Keratinocyte (primary cell): ENCODE results near the gene LAS1L.

ENCODE experiments used
- EZH2 ChIP-seq: IDR thresholded peaks from one replicate; pipeline ENCODE4 v1.6.1; 2012; ENCODE audit warnings: inconsistent platforms, mild to moderate bottlenecking, low read length, moderate library complexity
- TF ChIP-seq, protein P1 (sequence below), 3 experiments: IDR thresholded peaks in 1 of 3; conservative IDR thresholded peaks in 1 of 3; optimal IDR thresholded peaks in 1 of 3; 2 replicates in 2 of 3; 3 replicates in 1 of 3; pipeline versions ENCODE3 to v1.5.1; 2011; ENCODE audit warnings: low read length in 3 of 3, mild to moderate bottlenecking in 3 of 3, moderate library complexity in 2 of 3, control low read depth in 1 of 3, inconsistent platforms in 1 of 3; ENCODE audit not compliant: insufficient read depth in 2 of 3; ENCODE audit errors: extremely low read depth in 1 of 3

DNA sequence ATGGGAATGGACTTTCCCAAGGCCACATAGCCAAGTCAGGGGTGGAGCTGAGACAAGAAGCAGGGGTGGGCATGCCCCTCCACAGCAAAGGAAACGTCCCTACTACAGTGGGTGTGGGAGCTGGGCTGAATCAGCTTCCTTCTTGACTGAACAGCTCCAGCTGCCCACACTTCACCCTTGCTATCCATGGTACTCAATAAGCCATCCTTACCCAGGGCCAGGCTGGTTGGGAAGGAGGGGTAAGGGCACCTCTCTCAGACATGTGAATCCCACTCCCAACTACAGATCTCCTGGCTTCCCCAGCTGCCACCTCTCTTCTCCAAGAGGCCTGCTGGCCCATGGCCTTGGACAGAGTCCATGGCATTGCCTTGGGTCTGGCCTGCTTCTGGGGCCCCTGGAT is 21.0 kb downstream of the LAS1L start:
- TF ChIP-seq, protein P1, sequence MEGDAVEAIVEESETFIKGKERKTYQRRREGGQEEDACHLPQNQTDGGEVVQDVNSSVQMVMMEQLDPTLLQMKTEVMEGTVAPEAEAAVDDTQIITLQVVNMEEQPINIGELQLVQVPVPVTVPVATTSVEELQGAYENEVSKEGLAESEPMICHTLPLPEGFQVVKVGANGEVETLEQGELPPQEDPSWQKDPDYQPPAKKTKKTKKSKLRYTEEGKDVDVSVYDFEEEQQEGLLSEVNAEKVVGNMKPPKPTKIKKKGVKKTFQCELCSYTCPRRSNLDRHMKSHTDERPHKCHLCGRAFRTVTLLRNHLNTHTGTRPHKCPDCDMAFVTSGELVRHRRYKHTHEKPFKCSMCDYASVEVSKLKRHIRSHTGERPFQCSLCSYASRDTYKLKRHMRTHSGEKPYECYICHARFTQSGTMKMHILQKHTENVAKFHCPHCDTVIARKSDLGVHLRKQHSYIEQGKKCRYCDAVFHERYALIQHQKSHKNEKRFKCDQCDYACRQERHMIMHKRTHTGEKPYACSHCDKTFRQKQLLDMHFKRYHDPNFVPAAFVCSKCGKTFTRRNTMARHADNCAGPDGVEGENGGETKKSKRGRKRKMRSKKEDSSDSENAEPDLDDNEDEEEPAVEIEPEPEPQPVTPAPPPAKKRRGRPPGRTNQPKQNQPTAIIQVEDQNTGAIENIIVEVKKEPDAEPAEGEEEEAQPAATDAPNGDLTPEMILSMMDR (optimal IDR thresholded peaks at IDR 0.05 in 1 of 3, IDR thresholded peaks at IDR 0.05 in 1 of 3, conservative IDR thresholded peaks at IDR 0.05 in 1 of 3; ENCODE audit: extremely low read depth in 1 of 3, insufficient read depth in 2 of 3, low read length in 3 of 3) = no peak
- no peak for TF ChIP-seq EZH2
